HepG2 (cell line): ENCODE measurements around the gene NCKAP5L. TPM values are rescaled to one million over a fixed set of nuclear protein-coding genes. Genes with fewer than 3 reads are reported as not detected.

Source experiments
- ATAC-seq: fragments of 200-7000 bp; cut with Tn5 transposase; 3 replicates; pipeline ENCODE4 v1.9.1; 2020; ENCODE audit warnings: mild to moderate bottlenecking, moderate library complexity
- BruUV-seq: library from RNA; stranded (reverse); fragments of 400-500 nt; replicated peaks from 2 replicates; lab custom pipeline; 2021; lab: Mats Ljungman, UMichigan
- CTCF ChIA-PET: fragments of 300-600 bp; formaldehyde crosslinking; extraction: SDS; loops from one replicate; lab custom pipeline; 2021; ENCODE audit warnings: low total read pairs, inconsistent platforms, low intra/inter-chr PET ratio; lab: Yijun Ruan, JAX
- POLR2A ChIA-PET: fragments of 350-600 bp; sonication (Branson Sonifier 250); formaldehyde crosslinking; loops from one replicate; lab custom pipeline; 2020; ENCODE audit warnings: antibody characterized with exemption, inconsistent platforms; lab: Yijun Ruan, JAX
- DNase-seq: peaks from one replicate; pipeline ENCODE4 v3.0.0-alpha.2; 2015; ENCODE audit warnings: low spot score
- FAIRE-seq: peaks from 3 replicates; lab custom pipeline; 2011; peaks lifted over from hg19 to GRCh38; lab: Jason Lieb, UNC
- H2AFZ ChIP-seq: one replicate; pipeline ENCODE4 v1.6.1; 2011; ENCODE audit warnings: low read length, inconsistent platforms
- H3K27ac ChIP-seq: fragments of 300-600 bp; 3 replicates; pipeline ENCODE4 v1.8.0; 2011; ENCODE audit warnings: mixed run types, mild to moderate bottlenecking, mixed read lengths, low read length, inconsistent platforms; ENCODE audit not compliant: insufficient read depth; ENCODE audit errors: extremely low read length
- H3K27me3 ChIP-seq, 2 experiments: fragments of 200-600 bp in 1 of 2; 2 replicates in 1 of 2; 3 replicates in 1 of 2; pipeline versions ENCODE4 v1.6.0 to v1.8.0; 2011; ENCODE audit warnings: low read length in 2 of 2, mild to moderate bottlenecking in 2 of 2, moderate library complexity in 2 of 2, inconsistent platforms in 1 of 2; ENCODE audit not compliant: insufficient read depth in 2 of 2, control insufficient read depth in 1 of 2
- H3K36me3 ChIP-seq, 2 experiments: fragments of 200-600 bp in 1 of 2; replicated peaks in 1 of 2; 2 replicates in 1 of 2; 3 replicates in 1 of 2; pipeline versions ENCODE4 v1.5.1 to v1.8.0; 2011; ENCODE audit warnings: low read length in 2 of 2, inconsistent platforms in 1 of 2; ENCODE audit not compliant: insufficient read depth in 2 of 2, control insufficient read depth in 1 of 2
- H3K4me1 ChIP-seq: 2 replicates; pipeline ENCODE4 v1.5.1; 2012; ENCODE audit warnings: low read length, inconsistent platforms; ENCODE audit not compliant: insufficient read depth
- H3K4me2 ChIP-seq: 2 replicates; pipeline ENCODE4 v1.6.0; 2011; ENCODE audit warnings: low read depth, low read length, inconsistent platforms
- H3K4me3 ChIP-seq, 3 experiments: fragments of 200-600 bp in 1 of 3; sonication (generic), shearing (Covaris generic) in 1 of 3; replicated peaks in 1 of 3; 2 replicates each; pipeline ENCODE4 v1.5.1; 2011 to 2016; ENCODE audit warnings: low read length in 3 of 3, inconsistent platforms in 2 of 3, low read depth in 2 of 3, mild to moderate bottlenecking in 2 of 3, control low read depth in 1 of 3, mixed read lengths in 1 of 3; ENCODE audit not compliant: insufficient read depth in 1 of 3
- H3K79me2 ChIP-seq: one replicate; pipeline ENCODE4 v1.6.1; 2011; ENCODE audit warnings: low read length, inconsistent platforms; ENCODE audit not compliant: insufficient read depth
- H3K9ac ChIP-seq: 2 replicates; pipeline ENCODE4 v1.6.0; 2011; ENCODE audit warnings: mild to moderate bottlenecking, low read depth, low read length, inconsistent platforms; ENCODE audit not compliant: insufficient read depth
- H3K9me3 ChIP-seq: 2 replicates; pipeline ENCODE4 v1.5.1; 2012; ENCODE audit warnings: mild to moderate bottlenecking, low read length
- H4K20me1 ChIP-seq: 2 replicates; pipeline ENCODE4 v1.6.0; 2011; ENCODE audit warnings: inconsistent platforms, mild to moderate bottlenecking, low read length, moderate library complexity; ENCODE audit not compliant: insufficient read depth
- ATAD3A ChIP-seq: sonication (generic); formaldehyde crosslinking; IDR thresholded peaks from 2 replicates; pipeline ENCODE4 v1.4.0; 2020; ENCODE audit warnings: missing genetic modification reagents
- ATF5 ChIP-seq: sonication (generic); formaldehyde crosslinking; IDR thresholded peaks from 2 replicates; pipeline ENCODE4 v1.4.0; 2020; ENCODE audit warnings: mild to moderate bottlenecking, low read depth, missing genetic modification reagents
- CAMTA2 ChIP-seq: sonication (generic); formaldehyde crosslinking; IDR thresholded peaks from 2 replicates; pipeline ENCODE4 v1.4.0; 2020; ENCODE audit warnings: mild to moderate bottlenecking, missing genetic modification reagents, borderline replicate concordance
- CEBPB ChIP-seq: IDR thresholded peaks from 2 replicates; pipeline ENCODE4 v1.6.1; 2011; ENCODE audit warnings: low read depth, low read length, improper control_type of control experiment, borderline replicate concordance
- E2F2 ChIP-seq: sonication (generic); formaldehyde crosslinking; IDR thresholded peaks from 2 replicates; pipeline ENCODE4 v1.4.0; 2020; ENCODE audit warnings: missing genetic modification reagents, borderline replicate concordance
- EZH2 ChIP-seq: conservative IDR thresholded peaks from 2 replicates; pipeline ENCODE4 v1.6.1; 2012; ENCODE audit warnings: mild to moderate bottlenecking, low read depth, low read length, moderate library complexity
- HOXD1 ChIP-seq: sonication (generic); formaldehyde crosslinking; IDR thresholded peaks from 2 replicates; pipeline ENCODE4 v1.5.0; 2020; ENCODE audit warnings: missing genetic modification reagents
- MXD1 ChIP-seq: sonication (generic); formaldehyde crosslinking; IDR thresholded peaks from 2 replicates; pipeline ENCODE4 v1.4.0; 2020; ENCODE audit warnings: mild to moderate bottlenecking, missing genetic modification reagents
- RBFOX2 ChIP-seq: fragments of 200-400 bp; formaldehyde crosslinking; IDR thresholded peaks from 2 replicates; pipeline ENCODE4 v1.6.1; 2017; ENCODE audit warnings: low read depth, mild to moderate bottlenecking, low read length
- SMAD1 ChIP-seq: sonication (generic); formaldehyde crosslinking; IDR thresholded peaks from 2 replicates; pipeline ENCODE4 v1.4.0; 2020; ENCODE audit warnings: missing genetic modification reagents, low read depth, mild to moderate bottlenecking, borderline replicate concordance
- WIZ ChIP-seq: sonication (generic); formaldehyde crosslinking; IDR thresholded peaks from 2 replicates; pipeline ENCODE4 v1.5.1; 2020; ENCODE audit warnings: mild to moderate bottlenecking, missing genetic modification reagents
- ZNF143 ChIP-seq: sonication (generic); formaldehyde crosslinking; IDR thresholded peaks from 2 replicates; pipeline ENCODE4 v1.4.0; 2020; ENCODE audit warnings: missing genetic modification reagents
- ZNF343 ChIP-seq: sonication (generic); formaldehyde crosslinking; IDR thresholded peaks from 2 replicates; pipeline ENCODE4 v1.4.0; 2020; ENCODE audit warnings: mild to moderate bottlenecking, missing genetic modification reagents
- ZNF44 ChIP-seq: sonication (generic); formaldehyde crosslinking; IDR thresholded peaks from 2 replicates; pipeline ENCODE4 v1.5.1; 2020; ENCODE audit warnings: mild to moderate bottlenecking, missing genetic modification reagents
- ZNF484 ChIP-seq: sonication (generic); formaldehyde crosslinking; IDR thresholded peaks from 2 replicates; pipeline ENCODE4 v1.5.1; 2020; ENCODE audit warnings: mild to moderate bottlenecking, low read depth, missing genetic modification reagents, borderline replicate concordance
- ZNF605 ChIP-seq: sonication (generic); formaldehyde crosslinking; IDR thresholded peaks from 2 replicates; pipeline ENCODE4 v1.8.0; 2022; ENCODE audit warnings: mild to moderate bottlenecking, missing genetic modification reagents
- WGBS: methylation state at CpG from one replicate; pipeline ENCODE4 v1.1.6; 2017; ENCODE audit warnings: low lambda C conversion rate; 5-methylcytosine and 5-hydroxymethylcytosine counted together
- in situ Hi-C: cut with HindIII; loops from 2 replicates; pipeline ENCODE4 v1.10.0; 2017; ENCODE audit warnings: low pct_unique_long_range_greater_than_20kb; ENCODE audit not compliant: extremely low pct_ligation_motif_present
- intact Hi-C: fragments of 100-400 bp; cut with micrococcal nuclease; formaldehyde crosslinking; loops from one replicate; pipeline ENCODE4 v1.10.0; 2022; ENCODE audit not compliant: unreplicated experiment
- polyA plus RNA-seq, 8 experiments: library from polyadenylated mRNA; depleted of rRNA in 3 of 8; stranded (reverse) in 7 of 8; unstranded in 1 of 8; fragments of >200 nt; fragmentation: Illumina TruSeq in 4 of 8; extraction: Trizol in 4 of 8; gene quantifications; 2 replicates each; pipeline versions ENCODE4 v1.2.1 to v1.2.3, GENCODE V29; 2011 to 2016; ENCODE audit warnings: low read depth in 4 of 8, missing spikeins in 1 of 8, mixed read lengths in 1 of 8; ENCODE audit not compliant: insufficient read depth in 1 of 8
- total RNA-seq, 5 experiments: library from RNA; depleted of rRNA; stranded (reverse); fragments of >200 nt; fragmentation: Illumina TruSeq; extraction: Trizol; gene quantifications; 2 replicates each; pipeline ENCODE4 v1.2.3, GENCODE V29; 2016; ENCODE audit warnings: low read depth in 1 of 5
- TF ChIP-seq, protein P1 (sequence below), 2 experiments: sonication (generic) in 1 of 2; formaldehyde crosslinking in 1 of 2; IDR thresholded peaks; 2 replicates each; pipeline versions ENCODE4 v1.4.0 to v1.6.1; 2018 to 2020; ENCODE audit warnings: missing genetic modification reagents in 2 of 2, borderline replicate concordance in 1 of 2, low read depth in 1 of 2, mild to moderate bottlenecking in 1 of 2, missing biosample characterization in 1 of 2
- TF ChIP-seq, protein P2 (sequence below): sonication (generic); formaldehyde crosslinking; IDR thresholded peaks from 2 replicates; pipeline ENCODE4 v1.4.0; 2020; ENCODE audit warnings: mild to moderate bottlenecking, missing genetic modification reagents
- TF ChIP-seq, protein P3 (sequence below): sonication (generic); formaldehyde crosslinking; IDR thresholded peaks from 2 replicates; pipeline ENCODE4 v1.5.0; 2020; ENCODE audit warnings: missing genetic modification reagents, mild to moderate bottlenecking, borderline replicate concordance

NCKAP5L gene
- total and polyA plus RNA-seq, 2 of the 13 experiments (the other 11 are each of a cell fraction or from before 2014, with no cell fraction given), result 4.1 to 9.0 TPM

DNA sequence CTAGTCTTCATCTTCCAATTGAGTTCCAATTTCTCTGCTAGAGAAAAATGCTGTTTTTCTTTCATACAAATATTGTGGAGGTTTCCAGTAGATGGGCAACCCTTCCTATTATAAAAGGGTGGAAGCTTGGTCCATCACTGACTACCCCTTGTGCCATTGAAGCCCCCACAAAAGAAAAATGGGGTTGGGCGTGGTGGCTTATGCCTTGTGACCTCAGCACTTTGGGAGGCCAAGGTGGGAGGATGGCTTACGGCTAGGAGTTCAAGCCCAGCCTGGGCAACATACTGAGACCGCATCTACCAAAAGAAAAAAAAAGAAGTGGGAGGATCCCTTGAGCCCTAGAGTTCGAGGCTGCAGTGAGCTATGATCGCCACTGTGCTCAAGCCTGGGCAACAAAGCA is 22.8 kb downstream of the NCKAP5L start:
- H3K9ac ChIP-seq, result no peak overlapping the region
- TF ChIP-seq WIZ (no peak), SMAD1 (CRISPR knock-in tag) (no peak), ZNF484 (CRISPR knock-in tag) (no peak), ZNF44 (CRISPR knock-in tag) (no peak), ZNF605 (CRISPR knock-in tag) (no peak), MXD1 (CRISPR knock-in tag) (no peak), EZH2 (no peak), HOXD1 (no peak), CEBPB (no peak), ZNF143 (no peak), ATAD3A (CRISPR knock-in tag) (no peak), ATF5 (CRISPR knock-in tag) (no peak), CAMTA2 (CRISPR knock-in tag) (no peak), ZNF343 (CRISPR knock-in tag) (no peak), E2F2 (CRISPR knock-in tag) (no peak), RBFOX2 (no peak)
- TF ChIP-seq, protein P1, sequence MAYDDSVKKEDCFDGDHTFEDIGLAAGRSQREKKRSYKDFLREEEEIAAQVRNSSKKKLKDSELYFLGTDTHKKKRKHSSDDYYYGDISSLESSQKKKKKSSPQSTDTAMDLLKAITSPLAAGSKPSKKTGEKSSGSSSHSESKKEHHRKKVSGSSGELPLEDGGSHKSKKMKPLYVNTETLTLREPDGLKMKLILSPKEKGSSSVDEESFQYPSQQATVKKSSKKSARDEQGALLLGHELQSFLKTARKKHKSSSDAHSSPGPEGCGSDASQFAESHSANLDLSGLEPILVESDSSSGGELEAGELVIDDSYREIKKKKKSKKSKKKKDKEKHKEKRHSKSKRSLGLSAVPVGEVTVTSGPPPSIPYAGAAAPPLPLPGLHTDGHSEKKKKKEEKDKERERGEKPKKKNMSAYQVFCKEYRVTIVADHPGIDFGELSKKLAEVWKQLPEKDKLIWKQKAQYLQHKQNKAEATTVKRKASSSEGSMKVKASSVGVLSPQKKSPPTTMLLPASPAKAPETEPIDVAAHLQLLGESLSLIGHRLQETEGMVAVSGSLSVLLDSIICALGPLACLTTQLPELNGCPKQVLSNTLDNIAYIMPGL (CRISPR knock-in tag; IDR thresholded peaks at IDR 0.05; ENCODE audit: borderline replicate concordance in 1 of 2, low read depth in 1 of 2), result no peak
- TF ChIP-seq, protein P2, sequence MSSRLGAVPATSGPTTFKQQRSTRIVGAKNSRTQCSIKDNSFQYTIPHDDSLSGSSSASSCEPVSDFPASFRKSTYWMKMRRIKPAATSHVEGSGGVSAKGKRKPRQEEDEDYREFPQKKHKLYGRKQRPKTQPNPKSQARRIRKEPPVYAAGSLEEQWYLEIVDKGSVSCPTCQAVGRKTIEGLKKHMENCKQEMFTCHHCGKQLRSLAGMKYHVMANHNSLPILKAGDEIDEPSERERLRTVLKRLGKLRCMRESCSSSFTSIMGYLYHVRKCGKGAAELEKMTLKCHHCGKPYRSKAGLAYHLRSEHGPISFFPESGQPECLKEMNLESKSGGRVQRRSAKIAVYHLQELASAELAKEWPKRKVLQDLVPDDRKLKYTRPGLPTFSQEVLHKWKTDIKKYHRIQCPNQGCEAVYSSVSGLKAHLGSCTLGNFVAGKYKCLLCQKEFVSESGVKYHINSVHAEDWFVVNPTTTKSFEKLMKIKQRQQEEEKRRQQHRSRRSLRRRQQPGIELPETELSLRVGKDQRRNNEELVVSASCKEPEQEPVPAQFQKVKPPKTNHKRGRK (CRISPR knock-in tag), result no peak
- TF ChIP-seq, protein P3, sequence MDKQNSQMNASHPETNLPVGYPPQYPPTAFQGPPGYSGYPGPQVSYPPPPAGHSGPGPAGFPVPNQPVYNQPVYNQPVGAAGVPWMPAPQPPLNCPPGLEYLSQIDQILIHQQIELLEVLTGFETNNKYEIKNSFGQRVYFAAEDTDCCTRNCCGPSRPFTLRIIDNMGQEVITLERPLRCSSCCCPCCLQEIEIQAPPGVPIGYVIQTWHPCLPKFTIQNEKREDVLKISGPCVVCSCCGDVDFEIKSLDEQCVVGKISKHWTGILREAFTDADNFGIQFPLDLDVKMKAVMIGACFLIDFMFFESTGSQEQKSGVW (CRISPR knock-in tag), result no peak
- ChIA-PET CTCF (no interaction called here), POLR2A (no interaction called here)
- no peak overlapping the region for H3K4me3 ChIP-seq
- H4K20me1 ChIP-seq, result no peaks in the 10 kb centered on the region
- in situ Hi-C loops (no loop called here), intact Hi-C loops (no loop called here)
- H3K27me3 ChIP-seq, result no peaks in the 10 kb centered on the region
- ATAC-seq (no peak), FAIRE-seq (no peak), DNase-seq (no peak)
- H3K79me2 ChIP-seq, result no peaks in the 10 kb centered on the region
- H3K9me3 ChIP-seq, result no peaks in the 10 kb centered on the region
- H3K27ac ChIP-seq, result no peak overlapping the region
- H2AFZ ChIP-seq, result no peak overlapping the region
- 94% methylated on average over 5 of the region's 5 CpGs for WGBS
- no peak overlapping the region for H3K4me2 ChIP-seq
- peaks cover 13% of the 10 kb centered on the region for H3K4me1 ChIP-seq
- BruUV-seq, result no TSS peak
- peaks cover 17 to 51% of the 10 kb centered on the region in 2 experiments for H3K36me3 ChIP-seq
